ENCODE measurements around the gene TK2.

DNA sequence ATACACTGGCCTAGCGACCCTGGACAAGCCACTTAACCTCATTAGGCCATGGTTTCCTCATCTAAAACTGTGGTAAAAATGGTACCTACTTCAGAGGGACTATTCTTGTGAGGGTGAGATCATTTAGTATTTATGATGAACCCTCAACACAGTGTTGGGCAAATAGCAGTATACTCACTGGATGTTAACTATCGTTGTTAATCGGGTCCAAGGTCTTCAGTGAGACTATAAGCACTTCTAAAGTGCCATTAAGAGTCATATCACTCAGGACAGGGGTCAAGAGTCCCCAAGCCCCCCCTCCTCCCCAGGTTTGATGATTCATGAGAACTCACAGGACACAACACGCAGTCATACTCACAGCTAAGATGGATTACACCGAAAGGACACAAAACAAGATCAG lies 11.0 kb downstream of the TK2 start:
- TF ChIP-seq GATA2 (IDR thresholded peaks at IDR 0.05; ENCODE audit: low read depth, low read length) (no peak), GATA3 (IDR thresholded peaks at IDR 0.05; ENCODE audit: low read depth, low read length) (no peak)

Measured in SH-SY5Y (cell line).